HL-60 (cell line): ENCODE measurements around the gene SLC12A2.

Source experiments
- DNase-seq, 2 experiments: peaks; one replicate each; pipeline ENCODE4 v3.0.0-alpha.2; 2010 to 2020; ENCODE audit warnings: low read depth in 1 of 2, low spot score in 1 of 2
- H3K27ac ChIP-seq: fragments of 250-450 bp; sonication (Bioruptor Pico); replicated peaks from 2 replicates; pipeline ENCODE4 v1.5.1; 2020; ENCODE audit warnings: mild to moderate bottlenecking, moderate library complexity
- H3K27me3 ChIP-seq: fragments of 250-450 bp; sonication (Bioruptor Pico); 2 replicates; pipeline ENCODE4 v1.5.1; 2021; ENCODE audit warnings: mild to moderate bottlenecking, moderate library complexity; ENCODE audit not compliant: insufficient read depth, poor library complexity, severe bottlenecking
- H3K4me3 ChIP-seq: replicated peaks from 2 replicates; pipeline ENCODE4 v1.5.1; 2011; ENCODE audit warnings: mild to moderate bottlenecking, control low read depth, low read length; ENCODE audit not compliant: insufficient read depth
- GABPA ChIP-seq: IDR thresholded peaks from 2 replicates; pipeline ENCODE4 v1.6.1; 2012; ENCODE audit warnings: low read depth
- POLR2AphosphoS5 ChIP-seq: IDR thresholded peaks from 2 replicates; pipeline ENCODE4 v1.6.1; 2012; ENCODE audit warnings: low read depth
- SPI1 ChIP-seq: IDR thresholded peaks from 2 replicates; pipeline ENCODE4 v1.6.1; 2012; ENCODE audit warnings: low read depth, mild to moderate bottlenecking, borderline replicate concordance
- TF ChIP-seq, protein P1 (sequence below): IDR thresholded peaks from one replicate; pipeline ENCODE4 v1.5.1; 2011; ENCODE audit warnings: low read length, control low read depth, inconsistent platforms; ENCODE audit not compliant: insufficient read depth
- TF ChIP-seq, protein P2 (sequence below): IDR thresholded peaks from 2 replicates; pipeline ENCODE4 v1.6.1; 2012; ENCODE audit warnings: low read depth; ENCODE audit not compliant: insufficient replicate concordance

The SLC12A2 gene

GRCh38 chr5:128199104-128199503 is 115.5 kb downstream of the SLC12A2 start:
- TF ChIP-seq POLR2AphosphoS5 (no peak), SPI1 (no peak), GABPA (no peak)
- TF ChIP-seq, protein P1, sequence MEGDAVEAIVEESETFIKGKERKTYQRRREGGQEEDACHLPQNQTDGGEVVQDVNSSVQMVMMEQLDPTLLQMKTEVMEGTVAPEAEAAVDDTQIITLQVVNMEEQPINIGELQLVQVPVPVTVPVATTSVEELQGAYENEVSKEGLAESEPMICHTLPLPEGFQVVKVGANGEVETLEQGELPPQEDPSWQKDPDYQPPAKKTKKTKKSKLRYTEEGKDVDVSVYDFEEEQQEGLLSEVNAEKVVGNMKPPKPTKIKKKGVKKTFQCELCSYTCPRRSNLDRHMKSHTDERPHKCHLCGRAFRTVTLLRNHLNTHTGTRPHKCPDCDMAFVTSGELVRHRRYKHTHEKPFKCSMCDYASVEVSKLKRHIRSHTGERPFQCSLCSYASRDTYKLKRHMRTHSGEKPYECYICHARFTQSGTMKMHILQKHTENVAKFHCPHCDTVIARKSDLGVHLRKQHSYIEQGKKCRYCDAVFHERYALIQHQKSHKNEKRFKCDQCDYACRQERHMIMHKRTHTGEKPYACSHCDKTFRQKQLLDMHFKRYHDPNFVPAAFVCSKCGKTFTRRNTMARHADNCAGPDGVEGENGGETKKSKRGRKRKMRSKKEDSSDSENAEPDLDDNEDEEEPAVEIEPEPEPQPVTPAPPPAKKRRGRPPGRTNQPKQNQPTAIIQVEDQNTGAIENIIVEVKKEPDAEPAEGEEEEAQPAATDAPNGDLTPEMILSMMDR, result no peak
- TF ChIP-seq, protein P2, sequence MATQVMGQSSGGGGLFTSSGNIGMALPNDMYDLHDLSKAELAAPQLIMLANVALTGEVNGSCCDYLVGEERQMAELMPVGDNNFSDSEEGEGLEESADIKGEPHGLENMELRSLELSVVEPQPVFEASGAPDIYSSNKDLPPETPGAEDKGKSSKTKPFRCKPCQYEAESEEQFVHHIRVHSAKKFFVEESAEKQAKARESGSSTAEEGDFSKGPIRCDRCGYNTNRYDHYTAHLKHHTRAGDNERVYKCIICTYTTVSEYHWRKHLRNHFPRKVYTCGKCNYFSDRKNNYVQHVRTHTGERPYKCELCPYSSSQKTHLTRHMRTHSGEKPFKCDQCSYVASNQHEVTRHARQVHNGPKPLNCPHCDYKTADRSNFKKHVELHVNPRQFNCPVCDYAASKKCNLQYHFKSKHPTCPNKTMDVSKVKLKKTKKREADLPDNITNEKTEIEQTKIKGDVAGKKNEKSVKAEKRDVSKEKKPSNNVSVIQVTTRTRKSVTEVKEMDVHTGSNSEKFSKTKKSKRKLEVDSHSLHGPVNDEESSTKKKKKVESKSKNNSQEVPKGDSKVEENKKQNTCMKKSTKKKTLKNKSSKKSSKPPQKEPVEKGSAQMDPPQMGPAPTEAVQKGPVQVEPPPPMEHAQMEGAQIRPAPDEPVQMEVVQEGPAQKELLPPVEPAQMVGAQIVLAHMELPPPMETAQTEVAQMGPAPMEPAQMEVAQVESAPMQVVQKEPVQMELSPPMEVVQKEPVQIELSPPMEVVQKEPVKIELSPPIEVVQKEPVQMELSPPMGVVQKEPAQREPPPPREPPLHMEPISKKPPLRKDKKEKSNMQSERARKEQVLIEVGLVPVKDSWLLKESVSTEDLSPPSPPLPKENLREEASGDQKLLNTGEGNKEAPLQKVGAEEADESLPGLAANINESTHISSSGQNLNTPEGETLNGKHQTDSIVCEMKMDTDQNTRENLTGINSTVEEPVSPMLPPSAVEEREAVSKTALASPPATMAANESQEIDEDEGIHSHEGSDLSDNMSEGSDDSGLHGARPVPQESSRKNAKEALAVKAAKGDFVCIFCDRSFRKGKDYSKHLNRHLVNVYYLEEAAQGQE, result no peak
- no peak for DNase-seq
- no peak overlapping the region for H3K4me3 ChIP-seq
- no peaks in the 10 kb centered on the region for H3K27me3 ChIP-seq
- no peak overlapping the region for H3K27ac ChIP-seq

DNA sequence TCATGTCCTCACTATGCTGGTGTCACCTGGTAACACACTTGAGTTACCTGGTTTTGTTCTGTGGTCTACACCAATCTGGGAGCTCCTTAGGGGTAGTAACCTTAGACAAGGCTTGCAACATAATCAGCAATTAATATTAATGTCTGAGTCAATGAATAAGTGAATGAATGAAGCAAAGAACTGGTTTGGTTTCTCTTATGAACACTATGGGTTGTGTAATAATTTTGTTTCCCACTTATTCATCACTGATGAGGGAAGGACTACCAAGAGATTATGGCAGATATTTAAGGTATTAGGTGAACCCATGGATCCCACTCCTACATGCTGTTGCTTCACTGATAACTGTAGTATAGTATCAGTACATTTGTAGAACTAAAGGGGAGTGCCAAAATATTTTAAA is 116.0 kb downstream of the SLC12A2 start:
- no peak overlapping the region for H3K27ac ChIP-seq
- H3K4me3 ChIP-seq, result no peak overlapping the region
- no peaks in the 10 kb centered on the region for H3K27me3 ChIP-seq
- DNase-seq, result no peak
- TF ChIP-seq, protein P2, result no peak
- TF ChIP-seq, protein P1, result no peak
- TF ChIP-seq SPI1, result no peak
- TF ChIP-seq POLR2AphosphoS5, result no peak
- TF ChIP-seq GABPA, result no peak

- no peak overlapping the region for H3K4me3 ChIP-seq
- H3K27me3 ChIP-seq, result no peaks in the 10 kb centered on the region
- DNase-seq, result peak in 1 of 2 experiments; percentile 50
- H3K27ac ChIP-seq, result no peak overlapping the region
- TF ChIP-seq, protein P1, result no peak
Observed at GRCh38 chr5:128201065-128201926, 117.7 kb downstream of the SLC12A2 start.

DNA sequence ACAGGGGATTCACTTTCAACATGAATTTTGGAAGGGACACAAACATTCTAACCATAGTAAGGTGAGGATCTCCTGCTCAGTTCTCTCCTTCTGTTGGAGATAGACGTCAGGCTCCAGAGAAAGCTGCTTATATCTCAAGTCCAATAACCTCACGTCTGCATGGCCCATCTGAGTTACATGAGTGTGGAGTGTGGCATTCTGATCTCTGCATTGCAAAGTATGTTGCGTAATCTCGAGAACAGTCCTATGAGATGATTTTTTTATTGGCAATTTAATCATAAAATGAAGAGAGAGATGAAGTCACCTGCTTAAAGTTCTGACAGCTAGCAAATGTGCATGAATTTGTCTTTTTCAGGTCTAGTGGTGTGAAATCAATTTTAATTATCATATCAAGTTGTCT is 118.8 kb downstream of the SLC12A2 start:
- TF ChIP-seq, protein P2, result no peak
- TF ChIP-seq, protein P1, result no peak
- TF ChIP-seq SPI1, result no peak
- no peak for TF ChIP-seq POLR2AphosphoS5
- no peak for TF ChIP-seq GABPA
- Histone ChIP-seq H3K4me3 (no peak overlapping the region), H3K27me3 (no peaks in the 10 kb centered on the region), H3K27ac (no peak overlapping the region)
- no peak for DNase-seq
